Measurements from ENCODE around the gene ING5.

The ING5 gene

GRCh38 chr2:241775223-241776177 is 73.7 kb downstream of the ING5 start:
- no peak for FAIRE-seq

GRCh38 chr2:241776336-241777169 is 74.7 kb downstream of the ING5 start, which contains the start of gene GAL3ST2:
GAL3ST2 (plus strand) TSS chr2:241776822; CDS start chr2:241776956, 134 bp downstream.
- DNase-seq (ENCODE audit: low spot score) (no peak), FAIRE-seq (no peak)

More at GRCh38 chr2:241775223-241776177, 73.7 kb downstream of the ING5 start:
- DNase-seq (ENCODE audit: low spot score): peak; percentile 51

DNA sequence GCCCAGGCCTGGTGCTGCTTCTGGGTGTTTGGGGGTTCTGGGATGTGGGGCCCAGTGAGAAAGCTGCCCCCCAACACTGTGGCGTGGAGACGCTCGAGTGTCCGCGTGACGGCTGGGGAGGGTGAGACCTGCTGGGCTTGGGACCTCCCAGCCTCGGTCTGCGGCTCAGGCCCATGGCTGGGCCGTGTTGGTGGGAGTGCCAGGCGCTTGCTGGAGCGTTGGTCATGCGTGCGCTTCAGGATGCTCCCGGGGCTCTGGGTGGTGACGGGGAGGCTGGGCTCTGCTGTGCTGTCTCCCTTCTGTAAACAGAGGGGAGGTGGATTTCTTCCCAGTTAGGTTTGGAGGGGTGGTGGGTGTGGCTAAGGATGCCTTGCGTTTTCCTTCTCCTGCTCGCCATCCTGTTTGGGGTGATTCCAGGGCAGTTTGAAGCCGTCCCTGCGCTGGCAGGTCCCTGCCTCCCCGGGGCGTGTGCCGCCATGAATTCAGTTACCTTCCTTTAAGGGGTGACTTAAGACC is 75.4 kb downstream of the ING5 start:
- no peak for DNase-seq (ENCODE audit: low spot score)
- FAIRE-seq: no peak

GRCh38 chr2:241777686-241778627 is 76.1 kb downstream of the ING5 start:
- DNase-seq (ENCODE audit: low spot score) (no peak), FAIRE-seq (no peak)
